Measurements from ENCODE around the gene SORCS2. TPM values are rescaled to one million over a fixed set of nuclear protein-coding genes. Genes with fewer than 3 reads are reported as not detected.

The SORCS2 gene
- total RNA-seq, 1 donor from 2014 or later, result 3.0 TPM

- no peak overlapping the region for H3K27ac Mint-ChIP-seq (ENCODE audit: unreplicated experiment)
These were observed 55.2 kb downstream of the SORCS2 start for GRCh38 chr4:7247521-7247920.

GRCh38 chr4:7247946-7248345 lies 55.6 kb downstream of the SORCS2 start:
- DNase-seq (ENCODE audit: extremely low spot score, unreplicated experiment), result no peak
- H3K36me3 Mint-ChIP-seq (ENCODE audit: unreplicated experiment), result no peaks in the 10 kb centered on the region
- no peak overlapping the region for H3K27ac Mint-ChIP-seq (ENCODE audit: unreplicated experiment)
- H3K27me3 Mint-ChIP-seq (ENCODE audit: unreplicated experiment), result peaks cover 31% of the 10 kb centered on the region
- no peaks in the 10 kb centered on the region for H3K4me1 Mint-ChIP-seq (ENCODE audit: unreplicated experiment)
- H3K4me3 Mint-ChIP-seq (ENCODE audit: unreplicated experiment), result no peak overlapping the region
- peaks cover 3% of the 10 kb centered on the region for H3K9me3 Mint-ChIP-seq (ENCODE audit: unreplicated experiment)
- no peak for TF ChIP-seq CTCF (IDR thresholded peaks at IDR 0.05)

More at GRCh38 chr4:7247521-7247920, 55.2 kb downstream of the SORCS2 start:
- Mint-ChIP-seq H3K9me3 (ENCODE audit: unreplicated experiment) (peaks cover 3% of the 10 kb centered on the region), H3K4me1 (ENCODE audit: unreplicated experiment) (no peaks in the 10 kb centered on the region), H3K4me3 (ENCODE audit: unreplicated experiment) (no peak overlapping the region), H3K36me3 (ENCODE audit: unreplicated experiment) (no peaks in the 10 kb centered on the region), H3K27me3 (ENCODE audit: unreplicated experiment) (peaks cover 31% of the 10 kb centered on the region)
- TF ChIP-seq CTCF (IDR thresholded peaks at IDR 0.05), result no peak
- DNase-seq (ENCODE audit: extremely low spot score, unreplicated experiment), result no peak

GRCh38 chr4:7248857-7249256 lies 56.5 kb downstream of the SORCS2 start:
- TF ChIP-seq CTCF (IDR thresholded peaks at IDR 0.05), result no peak
- peaks cover 31% of the 10 kb centered on the region for H3K27me3 Mint-ChIP-seq (ENCODE audit: unreplicated experiment)

GRCh38 chr4:7251321-7251720 lies 59.0 kb downstream of the SORCS2 start:
- no peaks in the 10 kb centered on the region for H3K4me1 Mint-ChIP-seq (ENCODE audit: unreplicated experiment)
- no peak for DNase-seq (ENCODE audit: extremely low spot score, unreplicated experiment)
- H3K27me3 Mint-ChIP-seq (ENCODE audit: unreplicated experiment), result peaks cover 31% of the 10 kb centered on the region
- H3K27ac Mint-ChIP-seq (ENCODE audit: unreplicated experiment), result no peak overlapping the region
- no peak overlapping the region for H3K4me3 Mint-ChIP-seq (ENCODE audit: unreplicated experiment)
- no peaks in the 10 kb centered on the region for H3K36me3 Mint-ChIP-seq (ENCODE audit: unreplicated experiment)
- peaks cover 3% of the 10 kb centered on the region for H3K9me3 Mint-ChIP-seq (ENCODE audit: unreplicated experiment)
- no peak for TF ChIP-seq CTCF (IDR thresholded peaks at IDR 0.05)

More at GRCh38 chr4:7248857-7249256, 56.5 kb downstream of the SORCS2 start:
- H3K36me3 Mint-ChIP-seq (ENCODE audit: unreplicated experiment), result no peaks in the 10 kb centered on the region
- no peak for DNase-seq (ENCODE audit: extremely low spot score, unreplicated experiment)
- peaks cover 3% of the 10 kb centered on the region for H3K9me3 Mint-ChIP-seq (ENCODE audit: unreplicated experiment)
- no peak overlapping the region for H3K27ac Mint-ChIP-seq (ENCODE audit: unreplicated experiment)
- no peaks in the 10 kb centered on the region for H3K4me1 Mint-ChIP-seq (ENCODE audit: unreplicated experiment)
- H3K4me3 Mint-ChIP-seq (ENCODE audit: unreplicated experiment), result no peak overlapping the region

GRCh38 chr4:7252051-7252450 lies 59.7 kb downstream of the SORCS2 start:
- no peak overlapping the region for H3K4me3 Mint-ChIP-seq (ENCODE audit: unreplicated experiment)
- peaks cover 3% of the 10 kb centered on the region for H3K9me3 Mint-ChIP-seq (ENCODE audit: unreplicated experiment)
- no peak overlapping the region for H3K27ac Mint-ChIP-seq (ENCODE audit: unreplicated experiment)
- H3K27me3 Mint-ChIP-seq (ENCODE audit: unreplicated experiment), result peaks cover 36% of the 10 kb centered on the region
- no peak for DNase-seq (ENCODE audit: extremely low spot score, unreplicated experiment)
- no peaks in the 10 kb centered on the region for H3K36me3 Mint-ChIP-seq (ENCODE audit: unreplicated experiment)
- TF ChIP-seq CTCF (IDR thresholded peaks at IDR 0.05), result no peak
- peaks cover 3% of the 10 kb centered on the region for H3K4me1 Mint-ChIP-seq (ENCODE audit: unreplicated experiment)
